VCaP (cell line): ENCODE measurements around the gene RAE1.

ENCODE experiments used
- H3K27ac ChIP-seq: fragments of 450-650 bp; 2 replicates; pipeline ENCODE4 v1.5.1; 2017
- TF ChIP-seq, protein P1 (sequence below): fragments of 450-650 bp; conservative IDR thresholded peaks from 2 replicates; pipeline ENCODE4 v1.5.1; 2017; ENCODE audit warnings: mild to moderate bottlenecking, moderate library complexity

Gene RAE1

DNA sequence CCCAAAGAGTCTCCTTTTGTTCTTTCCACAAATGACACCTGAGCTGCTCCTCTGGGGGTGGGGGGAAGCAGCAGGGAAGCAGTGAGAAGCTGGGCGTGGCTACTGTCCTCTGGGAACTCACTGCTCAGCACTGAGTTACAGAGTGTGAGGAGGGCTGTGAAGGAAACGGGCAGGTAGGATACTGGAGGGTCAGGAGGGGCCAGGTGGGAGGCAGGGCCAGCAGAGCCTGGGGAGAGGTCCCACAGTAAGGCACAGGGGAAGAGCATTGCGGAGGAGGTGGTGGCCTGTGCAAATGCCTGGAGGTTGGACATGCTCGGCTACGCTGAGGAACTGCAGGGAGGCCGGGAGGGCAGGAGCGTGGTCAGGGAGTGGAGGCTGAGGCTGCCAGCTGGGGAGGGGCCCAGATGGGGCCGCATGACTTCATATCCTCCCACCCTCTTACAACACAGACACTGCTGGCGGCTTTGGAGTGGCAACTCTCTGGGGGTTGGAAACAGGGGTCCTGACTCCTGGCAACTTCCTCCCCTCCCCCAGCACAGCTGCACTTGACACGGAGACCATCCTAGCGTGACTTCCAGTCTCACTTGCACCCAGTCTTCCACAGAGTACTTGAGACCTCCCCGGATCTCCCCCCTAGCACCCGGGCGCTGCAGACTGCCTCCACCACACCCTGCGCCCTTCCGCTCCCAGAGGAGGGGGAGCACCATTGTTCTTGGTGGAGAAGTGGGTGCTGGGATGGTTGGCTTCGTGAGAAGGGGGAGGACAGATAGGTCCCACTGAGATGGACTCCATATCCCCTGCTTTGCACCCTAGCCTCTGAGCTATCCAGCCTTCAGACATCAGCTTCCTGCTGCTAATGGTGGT lies 74.3 kb downstream of the RAE1 start:
- TF ChIP-seq, protein P1, sequence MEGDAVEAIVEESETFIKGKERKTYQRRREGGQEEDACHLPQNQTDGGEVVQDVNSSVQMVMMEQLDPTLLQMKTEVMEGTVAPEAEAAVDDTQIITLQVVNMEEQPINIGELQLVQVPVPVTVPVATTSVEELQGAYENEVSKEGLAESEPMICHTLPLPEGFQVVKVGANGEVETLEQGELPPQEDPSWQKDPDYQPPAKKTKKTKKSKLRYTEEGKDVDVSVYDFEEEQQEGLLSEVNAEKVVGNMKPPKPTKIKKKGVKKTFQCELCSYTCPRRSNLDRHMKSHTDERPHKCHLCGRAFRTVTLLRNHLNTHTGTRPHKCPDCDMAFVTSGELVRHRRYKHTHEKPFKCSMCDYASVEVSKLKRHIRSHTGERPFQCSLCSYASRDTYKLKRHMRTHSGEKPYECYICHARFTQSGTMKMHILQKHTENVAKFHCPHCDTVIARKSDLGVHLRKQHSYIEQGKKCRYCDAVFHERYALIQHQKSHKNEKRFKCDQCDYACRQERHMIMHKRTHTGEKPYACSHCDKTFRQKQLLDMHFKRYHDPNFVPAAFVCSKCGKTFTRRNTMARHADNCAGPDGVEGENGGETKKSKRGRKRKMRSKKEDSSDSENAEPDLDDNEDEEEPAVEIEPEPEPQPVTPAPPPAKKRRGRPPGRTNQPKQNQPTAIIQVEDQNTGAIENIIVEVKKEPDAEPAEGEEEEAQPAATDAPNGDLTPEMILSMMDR: no peak
- no peak overlapping the region for H3K27ac ChIP-seq

DNA sequence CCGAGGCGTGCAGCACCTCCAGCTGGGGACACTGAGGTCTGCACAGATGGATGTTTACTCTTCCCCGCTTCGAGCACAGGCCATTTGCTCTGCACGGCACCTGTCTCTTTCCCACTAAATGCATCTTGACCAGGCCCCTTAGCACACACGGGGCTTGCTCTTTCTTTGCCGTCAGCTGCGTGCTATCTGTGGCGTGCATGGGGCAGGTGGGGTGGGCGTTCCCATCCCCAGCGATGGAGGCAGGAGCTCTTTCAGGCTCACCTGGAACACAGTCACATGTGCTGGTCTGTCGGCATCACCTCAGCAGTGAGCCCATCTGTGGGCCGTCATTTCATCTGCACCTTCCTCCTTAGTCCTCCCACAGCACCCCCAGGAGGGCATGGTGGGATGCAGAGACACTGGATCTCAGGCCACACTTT lies 75.2 kb downstream of the RAE1 start:
- H3K27ac ChIP-seq: no peak overlapping the region
- TF ChIP-seq, protein P1: no peak

DNA sequence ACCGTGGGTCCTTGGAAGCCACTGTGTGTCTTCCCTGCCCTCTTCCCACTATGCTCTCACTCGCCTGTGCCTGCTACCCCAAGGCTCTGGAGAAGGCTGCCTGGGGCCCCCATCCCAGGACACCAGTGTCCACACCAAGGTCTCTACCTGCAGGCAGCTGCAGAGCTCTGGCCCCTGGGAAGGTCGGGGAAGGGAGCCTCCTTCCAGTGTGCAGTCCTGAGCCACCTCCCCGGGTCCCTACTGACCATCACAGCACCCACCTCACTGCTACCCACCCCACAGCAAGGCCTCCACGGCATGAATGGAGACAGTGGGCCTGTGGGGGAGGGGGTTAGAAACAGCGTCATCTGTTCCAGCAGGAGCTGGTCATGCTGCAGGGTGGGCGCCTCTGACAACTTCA lies 75.8 kb downstream of the RAE1 start:
- no peak overlapping the region for H3K27ac ChIP-seq
- TF ChIP-seq, protein P1: no peak

DNA sequence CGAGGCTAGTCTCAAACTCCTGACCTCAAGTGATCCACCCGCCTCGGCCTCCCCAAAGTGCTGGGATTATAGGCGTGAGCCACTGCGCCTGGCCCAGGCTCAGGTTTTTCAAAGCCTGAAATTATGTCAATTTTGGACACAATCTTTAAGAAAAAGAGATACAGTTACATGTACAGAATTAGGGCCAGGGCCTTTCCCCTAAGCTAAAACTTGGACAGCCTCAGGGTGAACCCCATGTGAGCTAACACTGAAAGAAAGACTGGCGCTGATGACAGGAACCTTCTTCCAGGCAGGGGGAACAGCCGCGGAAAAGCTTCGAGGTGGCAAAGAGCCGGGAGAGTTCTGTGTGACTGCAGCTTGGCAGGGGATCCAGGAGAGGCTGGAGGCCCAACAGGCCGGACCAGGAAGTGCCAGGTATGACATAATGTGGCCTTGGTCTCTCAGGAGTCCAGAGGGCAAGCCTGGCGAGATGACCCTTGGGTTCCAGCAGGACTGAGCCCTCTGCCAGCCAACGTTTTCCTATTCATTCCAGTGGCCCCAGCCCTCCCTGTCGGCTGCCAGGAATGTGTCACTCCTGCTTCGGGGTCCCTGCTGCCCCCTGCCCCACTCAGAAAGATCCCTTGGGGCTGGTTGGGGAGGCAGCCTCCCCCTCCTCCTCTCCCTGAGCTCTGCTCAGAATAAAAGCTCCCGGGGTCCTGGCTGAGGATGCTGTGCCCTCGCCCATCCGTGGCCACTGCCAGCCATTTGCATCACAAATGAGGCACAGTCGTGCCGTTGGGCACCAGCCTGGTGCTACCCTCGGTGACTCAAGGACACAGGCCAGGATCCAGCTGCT lies 77.5 kb downstream of the RAE1 start:
- TF ChIP-seq, protein P1: no peak
- H3K27ac ChIP-seq: no peak overlapping the region
